ENCODE measurements around the gene RELA.
A peak's percentile ranks its signal among the peaks of the same experiment; 100 is the strongest.
"Not testable (repeated sequence)": the region's sequence is repeated elsewhere in the genome, so short reads cannot be mapped to it uniquely, and the experiment has no call there.

The RELA gene

DNA sequence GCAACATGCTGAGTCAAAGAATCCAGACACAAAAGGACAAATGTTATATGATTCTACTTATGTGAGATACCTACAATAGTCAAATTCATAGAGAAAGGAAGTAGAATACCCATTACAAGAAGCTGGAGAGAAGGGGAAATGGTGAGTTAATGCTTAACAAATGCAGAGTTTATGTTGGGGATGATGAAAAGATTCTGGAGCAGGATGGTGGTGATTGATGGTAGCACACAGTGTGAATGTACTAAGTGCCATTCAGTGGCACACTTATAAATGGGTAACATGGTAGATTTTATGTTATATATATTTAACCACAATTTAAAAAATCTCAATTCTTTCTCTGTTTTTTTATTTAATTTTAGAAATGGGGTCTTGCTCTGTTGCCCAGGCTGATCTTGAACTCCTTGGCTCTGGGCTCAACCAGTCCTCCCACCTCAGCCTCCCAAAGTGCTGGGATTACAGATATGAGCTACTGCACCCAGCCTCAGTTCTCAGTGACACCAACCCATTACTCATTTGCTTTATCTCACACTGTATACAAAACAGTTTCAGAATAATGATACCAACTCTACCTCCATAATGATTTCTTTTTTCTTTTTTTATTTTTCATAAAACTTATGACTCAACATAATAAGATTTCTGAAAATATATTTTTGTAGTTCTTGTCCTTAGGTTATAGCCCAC, 9.6 kb upstream of the RELA start:
- DNase-seq (ENCODE audit: low spot score) (no peak), FAIRE-seq (no peak)

GRCh38 chr11:65663639-65664200, 1.0 kb upstream of the RELA start:
- FAIRE-seq (no peak), DNase-seq (ENCODE audit: low spot score) (no peak)

DNA sequence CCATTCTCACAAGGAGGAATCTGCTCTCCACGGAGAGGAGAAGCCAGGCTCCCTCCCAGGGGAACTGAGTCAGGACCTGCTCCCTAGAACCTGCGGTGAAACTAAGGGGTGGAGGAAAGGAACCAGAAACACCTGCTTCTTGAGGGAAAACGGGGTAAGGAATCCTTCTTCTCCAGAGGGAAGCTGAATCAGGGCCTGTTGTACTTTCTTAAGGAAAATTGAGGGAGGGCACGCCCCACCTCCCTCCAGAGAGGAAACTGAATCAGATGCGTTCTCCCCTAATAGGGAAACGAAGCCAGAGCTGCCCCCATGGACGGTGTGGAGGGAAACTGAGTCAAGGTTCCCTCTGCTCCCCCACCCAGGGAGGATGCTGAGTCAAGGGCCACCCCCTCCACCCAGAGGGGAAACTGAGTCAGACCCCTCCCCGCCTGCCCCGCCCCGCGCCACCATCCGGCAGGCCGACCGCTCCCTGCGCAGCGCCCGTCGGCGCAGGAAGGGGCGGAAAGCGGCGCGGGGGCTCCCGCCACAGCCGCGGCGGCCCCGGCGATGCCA, 393 bp downstream of the RELA start:
- DNase-seq (ENCODE audit: low spot score) (no peak), FAIRE-seq (no peak)

GRCh38 chr11:65661599-65662246, 993 bp downstream of the RELA start:
- DNase-seq (ENCODE audit: low spot score) = no peak
- no peak for FAIRE-seq

DNA sequence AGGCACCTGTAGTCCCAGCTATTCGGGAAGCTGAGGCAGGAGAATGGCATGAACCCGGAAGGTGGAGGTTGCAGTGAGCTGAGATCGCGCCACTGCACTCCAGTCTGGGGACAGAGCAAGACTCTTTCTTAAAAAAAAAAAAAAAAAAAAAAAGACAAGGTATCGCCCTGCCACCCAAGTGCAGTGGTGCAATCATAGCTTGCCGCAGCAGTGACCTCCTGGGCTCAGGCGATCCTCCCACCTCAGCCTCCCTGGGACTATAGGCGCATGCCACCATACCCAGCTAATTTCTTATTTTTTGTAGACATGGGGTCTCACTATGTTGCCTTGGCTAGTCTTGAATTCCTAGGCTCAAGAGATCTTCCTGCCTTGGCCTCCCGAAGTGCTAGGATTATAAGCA, 1.8 kb downstream of the RELA start:
- not testable (repeated sequence) for DNase-seq (ENCODE audit: low spot score); FAIRE-seq

DNA sequence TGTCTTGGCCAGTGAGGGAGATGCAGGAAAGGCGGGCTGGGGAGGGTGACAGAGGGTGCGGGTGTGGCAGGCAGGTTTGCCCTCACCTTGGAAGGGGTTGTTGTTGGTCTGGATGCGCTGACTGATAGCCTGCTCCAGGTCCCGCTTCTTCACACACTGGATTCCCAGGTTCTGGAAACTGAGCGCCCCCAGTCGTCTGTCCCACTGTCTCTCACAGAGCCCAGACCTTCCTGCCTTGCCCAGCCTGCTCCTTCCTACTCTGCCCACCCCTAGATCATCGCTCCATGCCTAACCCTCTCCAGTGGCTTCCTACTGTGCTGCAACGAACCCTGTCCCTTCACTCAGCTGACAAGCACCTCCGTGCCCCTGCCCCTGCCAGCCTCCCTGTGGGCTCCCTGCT, 2.7 kb downstream of the RELA start:
- no peak for FAIRE-seq
- no peak for DNase-seq (ENCODE audit: low spot score)

DNA sequence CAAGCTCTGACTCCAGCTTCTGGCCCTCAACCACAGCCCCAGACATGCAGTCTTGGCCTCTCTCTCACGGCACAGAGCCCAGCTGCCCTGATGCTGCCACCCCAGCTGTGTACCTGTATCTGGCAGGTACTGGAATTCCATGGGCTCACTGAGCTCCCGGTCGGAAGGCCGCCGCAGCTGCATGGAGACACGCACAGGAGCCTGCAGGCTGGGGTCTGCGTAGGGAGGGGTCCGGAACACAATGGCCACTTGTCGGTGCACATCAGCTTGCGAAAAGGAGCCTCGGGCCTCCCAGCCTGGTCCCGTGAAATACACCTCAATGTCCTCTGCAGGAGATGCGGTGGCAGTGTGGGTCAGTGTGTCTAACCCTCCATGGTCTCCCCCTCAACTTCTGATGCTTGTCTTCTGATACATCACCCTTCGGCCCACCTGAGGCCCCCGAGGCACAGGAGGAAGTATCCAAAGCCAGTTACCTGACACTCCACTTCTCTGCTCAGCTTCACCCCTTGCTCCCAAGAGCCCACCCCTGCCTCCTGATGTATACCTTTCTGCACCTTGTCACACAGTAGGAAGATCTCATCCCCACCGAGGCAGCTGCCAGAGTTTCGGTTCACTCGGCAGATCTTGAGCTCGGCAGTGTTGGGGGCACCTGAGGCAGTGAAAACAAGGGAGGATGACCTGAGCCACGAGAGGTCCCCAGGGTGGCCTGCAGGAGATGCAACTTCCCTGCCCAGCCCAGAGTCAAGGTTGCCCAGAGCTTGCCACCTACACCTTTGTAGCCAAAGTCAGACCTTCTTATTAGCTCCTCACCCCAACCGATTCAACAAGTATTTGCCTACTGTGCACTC, 4.3 kb downstream of the RELA start:
- no peak for DNase-seq (ENCODE audit: low spot score)
- no peak for FAIRE-seq

- FAIRE-seq = no peak
- no peak for DNase-seq (ENCODE audit: low spot score)
These were observed 5.3 kb downstream of the RELA start for GRCh38 chr11:65657426-65657825.

GRCh38 chr11:65655570-65656332, 7.0 kb downstream of the RELA start:
- DNase-seq (ENCODE audit: low spot score) = no peak
- FAIRE-seq = no peak

DNA sequence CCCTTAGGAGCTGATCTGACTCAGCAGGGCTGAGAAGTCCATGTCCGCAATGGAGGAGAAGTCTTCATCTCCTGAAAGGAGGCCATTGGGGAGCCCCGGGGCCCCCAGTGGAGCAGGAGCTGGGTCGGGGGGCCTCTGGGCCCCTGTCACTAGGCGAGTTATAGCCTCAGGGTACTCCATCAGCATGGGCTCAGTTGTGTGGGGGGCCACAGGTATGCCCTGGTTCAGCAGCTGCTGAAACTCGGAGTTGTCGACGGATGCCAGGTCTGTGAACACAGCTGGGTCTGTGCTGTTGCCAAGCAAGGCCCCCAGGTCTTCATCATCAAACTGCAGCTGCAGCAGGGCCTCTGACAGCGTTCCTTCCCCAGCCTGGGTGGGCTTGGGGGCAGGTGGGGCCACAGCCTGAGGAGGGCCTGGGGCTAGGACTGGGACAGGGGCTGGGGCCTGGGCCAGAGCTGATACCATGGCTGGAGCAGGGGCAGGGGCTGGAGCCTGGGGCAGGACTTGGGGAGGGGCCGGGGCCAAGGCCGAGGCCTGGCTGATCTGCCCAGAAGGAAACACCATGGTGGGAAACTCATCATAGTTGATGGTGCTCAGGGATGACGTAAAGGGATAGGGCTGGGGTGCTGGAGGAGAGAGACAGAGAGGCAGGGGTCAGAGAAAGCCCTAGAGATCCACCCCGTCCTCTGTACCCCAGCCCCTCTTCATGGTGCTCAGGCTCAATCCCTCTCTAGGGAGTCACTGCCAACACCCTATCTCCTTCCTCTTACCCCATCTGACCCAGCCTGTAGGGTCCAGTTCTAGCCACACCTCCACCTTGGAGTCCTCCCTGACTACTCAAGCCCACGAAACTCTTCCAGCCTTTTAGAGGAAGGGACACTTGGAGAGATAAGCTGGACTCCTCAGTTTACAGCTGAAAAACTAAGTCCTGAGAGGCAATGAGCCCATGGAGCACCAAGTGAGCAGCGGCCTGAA, 8.1 kb downstream of the RELA start:
- no peak for FAIRE-seq

DNA sequence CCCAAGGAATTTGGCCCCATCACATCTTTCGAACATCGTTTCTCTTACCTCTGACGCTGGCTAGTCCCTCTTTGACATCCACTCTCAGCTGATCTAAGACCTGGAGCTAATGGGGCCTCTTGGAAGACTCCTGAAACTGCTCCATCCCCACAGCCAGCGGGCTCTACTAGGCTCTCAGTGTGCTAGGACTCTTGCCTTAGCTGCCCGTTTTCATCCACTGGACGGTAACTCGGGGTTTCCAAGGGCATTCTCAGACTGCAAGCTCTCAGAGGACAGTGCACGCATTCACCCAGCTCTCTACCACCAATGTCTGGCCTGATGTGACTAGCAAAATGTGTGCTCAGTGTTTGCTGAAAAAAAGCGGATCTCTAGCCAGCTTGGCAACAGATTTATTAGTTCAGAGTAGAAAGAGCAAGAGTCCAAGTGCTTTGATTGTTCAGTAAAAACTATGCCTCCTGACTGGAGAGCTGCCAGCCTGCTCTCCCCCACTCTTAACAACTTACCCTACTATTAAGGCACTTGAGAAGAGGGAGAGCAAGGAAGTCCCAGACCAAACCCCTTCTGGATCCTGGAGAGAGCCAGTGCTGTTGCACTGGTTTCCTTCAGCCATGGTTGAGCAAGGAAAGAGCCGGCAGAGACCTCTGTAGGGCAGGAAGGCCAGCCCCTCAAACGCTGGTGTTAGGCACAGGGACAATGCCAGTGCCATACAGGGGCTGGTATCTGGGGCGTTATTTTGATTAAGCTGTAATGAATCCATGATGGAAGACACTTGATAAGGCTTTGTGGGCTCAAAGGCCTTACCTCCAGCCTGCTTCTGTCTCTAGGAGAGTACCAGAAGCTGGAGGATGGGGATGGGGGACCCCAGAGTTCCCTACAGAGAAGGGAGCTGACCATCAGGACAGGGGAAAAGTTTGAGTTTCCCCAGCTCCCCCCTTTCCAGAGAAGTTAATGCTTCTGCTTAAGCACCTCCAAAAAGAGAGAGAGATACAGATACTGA, 9.2 kb downstream of the RELA start:
- DNase-seq (ENCODE audit: low spot score) (no peak), FAIRE-seq (no peak)

More for the DNA sequence above, 8.1 kb downstream of the RELA start:
- no peak for DNase-seq (ENCODE audit: low spot score)

- DNase-seq (ENCODE audit: low spot score) (peak; percentile 81), FAIRE-seq (no peak)
These were observed 10.0 kb downstream of the RELA start for GRCh38 chr11:65652511-65653228.

DNA sequence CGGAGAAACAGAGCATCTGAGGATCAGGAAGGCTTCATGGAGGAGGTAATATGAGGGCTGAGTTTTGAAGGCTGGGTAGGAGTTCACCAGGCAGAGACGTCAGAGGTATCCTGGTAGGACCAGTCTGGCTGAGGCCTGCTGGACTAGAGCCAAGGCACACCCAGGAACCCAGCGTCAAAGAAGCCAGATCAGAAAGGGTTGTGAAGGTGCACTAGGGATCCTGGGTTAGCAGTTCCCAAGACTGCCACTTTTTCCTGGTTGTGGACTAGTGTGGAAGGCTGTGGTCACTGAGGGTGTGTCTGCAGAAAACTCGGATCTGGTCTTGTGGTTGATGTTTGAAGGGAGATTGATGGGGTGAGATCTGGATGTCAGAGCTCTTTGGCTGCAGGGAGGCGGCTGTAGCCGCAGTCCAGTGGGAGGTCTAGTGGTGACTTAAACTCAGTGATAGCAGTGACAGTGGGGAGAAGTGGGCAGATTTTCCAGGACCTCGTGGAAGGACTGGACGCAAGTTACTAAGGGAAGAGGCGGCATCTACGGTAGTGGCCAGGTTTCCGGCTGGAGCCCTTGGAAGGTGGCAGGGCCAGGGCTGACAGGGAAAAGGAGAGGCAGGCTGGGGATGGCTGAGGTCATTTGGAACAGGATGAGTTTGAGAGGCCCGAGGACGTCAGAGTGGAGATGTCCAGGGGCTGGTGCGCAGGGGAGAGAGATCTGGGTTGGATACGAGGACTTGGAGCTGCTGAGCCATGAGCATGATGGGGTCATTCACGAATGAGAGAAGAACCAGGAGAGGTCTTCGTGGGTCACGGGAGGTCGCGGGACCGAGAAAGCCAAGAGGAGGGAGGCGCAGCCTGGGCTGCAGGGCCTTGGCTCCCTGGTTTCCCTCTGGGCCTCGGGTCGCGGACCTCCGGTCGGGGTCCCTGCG, 10.9 kb downstream of the RELA start:
- FAIRE-seq (no peak), DNase-seq (ENCODE audit: low spot score) (no peak)

DNA sequence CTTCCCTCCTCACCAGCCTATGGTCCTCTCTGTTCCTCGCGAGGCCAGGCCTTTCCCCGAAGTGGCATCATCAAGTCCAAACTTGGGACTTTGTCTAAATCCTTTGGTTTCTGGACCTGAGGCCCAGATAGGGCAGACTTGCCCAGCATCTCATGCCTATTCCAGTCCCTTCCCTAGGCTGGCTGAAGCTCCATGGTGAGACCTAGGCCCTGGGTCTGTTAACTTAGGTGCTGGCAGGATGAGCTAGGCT, 11.5 kb downstream of the RELA start:
- FAIRE-seq (no peak), DNase-seq (ENCODE audit: low spot score) (no peak)

DNA sequence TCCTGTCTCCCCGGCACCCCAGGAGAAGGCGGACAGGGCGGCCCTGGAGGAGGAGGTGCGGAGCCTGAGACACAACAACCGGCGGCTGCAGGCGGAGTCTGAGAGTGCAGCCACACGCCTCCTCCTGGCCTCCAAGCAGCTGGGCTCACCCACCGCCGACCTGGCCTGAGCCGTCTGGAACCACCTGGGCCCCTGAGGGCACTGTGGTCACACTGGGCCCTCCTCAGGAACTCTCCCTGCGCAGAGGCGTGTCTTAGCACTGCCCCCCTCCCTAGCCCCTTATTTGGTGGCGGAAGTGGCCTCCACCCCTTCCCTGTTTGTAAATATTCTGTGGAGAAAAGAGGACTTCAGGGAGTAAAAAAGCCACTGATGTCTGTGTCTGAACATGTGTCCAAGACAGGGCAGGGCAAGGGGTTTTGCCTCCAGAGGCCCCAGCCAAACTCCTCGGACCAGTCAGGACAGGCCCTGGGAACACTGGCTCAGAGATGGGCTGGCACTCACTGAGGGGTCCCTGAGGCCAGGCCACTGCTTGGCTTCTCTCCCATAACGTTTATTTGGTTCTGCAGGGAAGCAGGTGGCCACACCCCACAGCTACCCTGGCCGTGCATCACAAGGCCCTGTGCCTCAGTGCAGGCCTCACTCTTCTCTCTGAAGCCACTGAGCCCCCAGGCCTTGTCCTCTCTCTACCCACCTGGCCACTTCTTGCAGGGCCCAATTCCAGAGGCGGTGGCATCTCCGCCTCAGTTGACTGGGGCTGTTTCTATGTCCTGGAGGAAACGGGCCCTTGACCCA, 12.0 kb downstream of the RELA start:
- FAIRE-seq (no peak), DNase-seq (ENCODE audit: low spot score) (no peak)
